ENCODE data around the gene CARD9. TPM values are rescaled to one million over a fixed set of nuclear protein-coding genes. Genes with fewer than 3 reads are reported as not detected.

The CARD9 gene
- total and polyA plus RNA-seq, 2 of the 4 experiments (the other 2 are of a cell fraction) = 0.36 to 1.9 TPM

DNA sequence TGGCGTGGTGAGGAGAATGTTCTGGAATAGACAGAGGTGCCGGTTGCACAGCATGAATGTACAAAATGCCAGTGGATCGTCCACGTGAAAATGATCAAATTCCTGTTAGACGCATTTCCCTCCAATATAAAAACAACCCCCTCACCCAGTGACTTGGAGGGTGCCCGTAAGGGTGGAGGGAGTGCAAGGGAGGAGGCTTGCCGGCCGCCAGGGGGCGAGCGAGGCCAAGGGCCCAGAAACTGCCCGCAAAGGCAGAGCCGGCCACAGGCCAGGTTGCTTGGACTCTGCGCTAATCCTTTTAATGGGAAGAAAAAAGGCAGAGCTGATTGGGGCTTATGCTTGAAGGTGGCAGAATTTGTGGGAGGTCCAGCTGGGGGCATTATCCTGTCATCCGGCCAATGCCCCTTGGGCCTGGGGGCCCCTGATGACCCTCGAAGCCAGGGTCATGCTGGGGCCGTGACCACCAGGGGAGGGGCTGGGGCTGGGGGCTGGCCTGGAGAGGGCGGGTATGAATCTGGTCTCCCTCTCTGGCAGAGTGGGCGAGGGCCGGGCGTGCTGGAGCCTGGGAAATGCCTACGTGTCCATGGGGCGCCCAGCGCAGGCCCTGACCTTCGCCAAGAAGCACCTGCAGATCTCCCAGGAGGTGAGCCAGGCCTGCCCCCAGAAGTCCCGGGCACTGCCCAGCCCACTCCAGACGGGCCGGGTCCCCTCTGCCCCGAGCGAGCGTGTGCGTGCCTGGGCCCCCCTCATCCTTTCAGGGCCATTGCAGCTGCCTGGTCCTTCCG lies 34.1 kb downstream of the CARD9 start:
- Histone ChIP-seq H3K79me1 (ENCODE audit: low read depth in 1 of 2, low read length in 2 of 2) (peaks cover 16 to 73% of the 10 kb centered on the region in 2 experiments), H2AK9ac (replicated peaks; ENCODE audit: low read depth, low read length, poor library complexity) (no peak overlapping the region), H3K4me2 (ENCODE audit: low read depth, low read length) (no peak overlapping the region), H3K36me3 (ENCODE audit: control insufficient read depth, insufficient read depth, low read length) (peaks cover 82% of the 10 kb centered on the region), H3K9me3 (ENCODE audit: control insufficient read depth, insufficient read depth, low read length) (no peaks in the 10 kb centered on the region), H2BK15ac (ENCODE audit: low read depth, low read length) (no peak overlapping the region), H3K4me1 (ENCODE audit: control insufficient read depth, insufficient read depth, low read length) (peaks cover 21% of the 10 kb centered on the region), H3K9ac (ENCODE audit: low read depth, low read length) (no peak overlapping the region), H3K18ac (ENCODE audit: low read depth, low read length) (no peak overlapping the region), H3K23ac (ENCODE audit: low read depth, low read length) (no peak overlapping the region), H3K4ac (ENCODE audit: low read depth, low read length) (no peak overlapping the region), H2BK5ac (ENCODE audit: low read depth, low read length, poor library complexity, severe bottlenecking) (no peak overlapping the region), H3K56ac (ENCODE audit: extremely low read depth, insufficient read depth, low read length) (no peak overlapping the region), H3K4me3 (ENCODE audit: insufficient read depth, low read depth, low read length) (no peak overlapping the region), H4K5ac (ENCODE audit: low read depth, low read length) (no peak overlapping the region), H4K20me1 (ENCODE audit: insufficient read depth, low read length) (peaks cover 77% of the 10 kb centered on the region), H3K14ac (replicated peaks; ENCODE audit: low read depth, low read length) (no peak overlapping the region), H2BK120ac (ENCODE audit: low read depth, low read length) (no peak overlapping the region), H4K8ac (ENCODE audit: low read depth in 2 of 2, low read length in 2 of 2) (no peak overlapping the region), H4K91ac (ENCODE audit: insufficient read depth, low read depth, low read length) (no peak overlapping the region), H2BK20ac (ENCODE audit: low read depth, low read length) (no peak overlapping the region), H3K27ac (ENCODE audit: insufficient read depth, low read length) (no peak overlapping the region), H2AFZ (replicated peaks; ENCODE audit: low read length, poor library complexity) (no peak overlapping the region), H2AK5ac (ENCODE audit: low read depth, low read length) (no peak overlapping the region), H3K9me1 (ENCODE audit: insufficient read depth, low read length) (peaks cover 7% of the 10 kb centered on the region), H3K27me3 (ENCODE audit: control insufficient read depth, insufficient read depth, low read length) (no peaks in the 10 kb centered on the region)
- peak; percentile 53 for DNase-seq
- ChIA-PET CTCF (no interaction called here), POLR2A (ENCODE audit: unreplicated experiment) (no interaction called here)
- intact Hi-C loops (cut with micrococcal nuclease) (loop anchor here (1.0 kb wide), 1 partner anchor 27 kb away; no protein-coding TSS in a partner anchor), in situ Hi-C loops (cut with MboI; ENCODE audit: low sequenced_read_pairs) (no loop called here), dilution Hi-C loops (cut with HindIII; ENCODE audit: low sequenced_read_pairs, unreplicated experiment) (no loop called here)
- 83% methylated on average over 15 of the region's 32 CpGs; no CpG with 5 or more reads in 1 of the 2 experiments for WGBS, 2 experiments (ENCODE audit: extremely low coverage in 2 of 2, insufficient read length in 1 of 2)
- peak; percentile 52 for ATAC-seq (ENCODE audit: low read depth)
- no TSS peak for BruUV-seq (replicated peaks)
- no peak for TF ChIP-seq RFX5 (IDR thresholded peaks at IDR 0.05; ENCODE audit: low read depth, low read length)
- TF ChIP-seq RCOR1 (IDR thresholded peaks at IDR 0.05; ENCODE audit: insufficient replicate concordance, low read length) = no peak
- TF ChIP-seq, protein P1, sequence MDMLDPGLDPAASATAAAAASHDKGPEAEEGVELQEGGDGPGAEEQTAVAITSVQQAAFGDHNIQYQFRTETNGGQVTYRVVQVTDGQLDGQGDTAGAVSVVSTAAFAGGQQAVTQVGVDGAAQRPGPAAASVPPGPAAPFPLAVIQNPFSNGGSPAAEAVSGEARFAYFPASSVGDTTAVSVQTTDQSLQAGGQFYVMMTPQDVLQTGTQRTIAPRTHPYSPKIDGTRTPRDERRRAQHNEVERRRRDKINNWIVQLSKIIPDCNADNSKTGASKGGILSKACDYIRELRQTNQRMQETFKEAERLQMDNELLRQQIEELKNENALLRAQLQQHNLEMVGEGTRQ (IDR thresholded peaks at IDR 0.05; ENCODE audit: low read depth, low read length) = no peak
- peak; percentile 61 for TF ChIP-seq SMC3 (IDR thresholded peaks at IDR 0.05; ENCODE audit: low read depth, low read length)
- no peak for TF ChIP-seq BHLHE40 (IDR thresholded peaks at IDR 0.05; ENCODE audit: low read depth, low read length)
- peak; percentile 53 for TF ChIP-seq RAD21 (IDR thresholded peaks at IDR 0.05; ENCODE audit: low read length)
- TF ChIP-seq CHD1 (IDR thresholded peaks at IDR 0.05; ENCODE audit: low read depth, low read length) = no peak
- TF ChIP-seq MXI1 (IDR thresholded peaks at IDR 0.05; ENCODE audit: borderline replicate concordance, low read depth, low read length) = no peak
- no peak for TF ChIP-seq NFE2L2 (IDR thresholded peaks at IDR 0.05; ENCODE audit: low read depth, low read length)
- TF ChIP-seq, protein P2, sequence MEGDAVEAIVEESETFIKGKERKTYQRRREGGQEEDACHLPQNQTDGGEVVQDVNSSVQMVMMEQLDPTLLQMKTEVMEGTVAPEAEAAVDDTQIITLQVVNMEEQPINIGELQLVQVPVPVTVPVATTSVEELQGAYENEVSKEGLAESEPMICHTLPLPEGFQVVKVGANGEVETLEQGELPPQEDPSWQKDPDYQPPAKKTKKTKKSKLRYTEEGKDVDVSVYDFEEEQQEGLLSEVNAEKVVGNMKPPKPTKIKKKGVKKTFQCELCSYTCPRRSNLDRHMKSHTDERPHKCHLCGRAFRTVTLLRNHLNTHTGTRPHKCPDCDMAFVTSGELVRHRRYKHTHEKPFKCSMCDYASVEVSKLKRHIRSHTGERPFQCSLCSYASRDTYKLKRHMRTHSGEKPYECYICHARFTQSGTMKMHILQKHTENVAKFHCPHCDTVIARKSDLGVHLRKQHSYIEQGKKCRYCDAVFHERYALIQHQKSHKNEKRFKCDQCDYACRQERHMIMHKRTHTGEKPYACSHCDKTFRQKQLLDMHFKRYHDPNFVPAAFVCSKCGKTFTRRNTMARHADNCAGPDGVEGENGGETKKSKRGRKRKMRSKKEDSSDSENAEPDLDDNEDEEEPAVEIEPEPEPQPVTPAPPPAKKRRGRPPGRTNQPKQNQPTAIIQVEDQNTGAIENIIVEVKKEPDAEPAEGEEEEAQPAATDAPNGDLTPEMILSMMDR (conservative IDR thresholded peaks at IDR 0.05; ENCODE audit: low read depth, low read length) = peak; percentile 73
- 0 out of 2 replicates have a peak, but pooled peaks have one; percentile 52 for TF ChIP-seq MAZ (IDR thresholded peaks at IDR 0.05; ENCODE audit: borderline replicate concordance, low read depth, low read length)

Measured in IMR-90 (cell line).